Adrenal gland (tissue), 5 donors: Measurements from ENCODE around the gene ANTXRL.

Source experiments
- POLR2A ChIP-seq, 2 donors: fragments of 450-650 bp; IDR thresholded peaks; one replicate each; pipeline ENCODE4 v1.6.1; 2017; ENCODE audit warnings: antibody characterized with exemption in 2 of 2, mild to moderate bottlenecking in 2 of 2, moderate library complexity in 1 of 2
- TF ChIP-seq, protein P1 (sequence below), 6 experiments: fragments of 450-650 bp in 4 of 6; fragments of 200-600 bp in 2 of 6; sonication (generic) in 1 of 6; IDR thresholded peaks; 1 replicate in 5 of 6; 2 replicates in 1 of 6; pipeline versions ENCODE4 v1.5.1 to v1.8.0; 2016 to 2021; ENCODE audit warnings: antibody characterized with exemption in 6 of 6, mild to moderate bottlenecking in 2 of 6, moderate library complexity in 1 of 6
- donor health status: DM: no; HTN: no; CAD: no.

DNA sequence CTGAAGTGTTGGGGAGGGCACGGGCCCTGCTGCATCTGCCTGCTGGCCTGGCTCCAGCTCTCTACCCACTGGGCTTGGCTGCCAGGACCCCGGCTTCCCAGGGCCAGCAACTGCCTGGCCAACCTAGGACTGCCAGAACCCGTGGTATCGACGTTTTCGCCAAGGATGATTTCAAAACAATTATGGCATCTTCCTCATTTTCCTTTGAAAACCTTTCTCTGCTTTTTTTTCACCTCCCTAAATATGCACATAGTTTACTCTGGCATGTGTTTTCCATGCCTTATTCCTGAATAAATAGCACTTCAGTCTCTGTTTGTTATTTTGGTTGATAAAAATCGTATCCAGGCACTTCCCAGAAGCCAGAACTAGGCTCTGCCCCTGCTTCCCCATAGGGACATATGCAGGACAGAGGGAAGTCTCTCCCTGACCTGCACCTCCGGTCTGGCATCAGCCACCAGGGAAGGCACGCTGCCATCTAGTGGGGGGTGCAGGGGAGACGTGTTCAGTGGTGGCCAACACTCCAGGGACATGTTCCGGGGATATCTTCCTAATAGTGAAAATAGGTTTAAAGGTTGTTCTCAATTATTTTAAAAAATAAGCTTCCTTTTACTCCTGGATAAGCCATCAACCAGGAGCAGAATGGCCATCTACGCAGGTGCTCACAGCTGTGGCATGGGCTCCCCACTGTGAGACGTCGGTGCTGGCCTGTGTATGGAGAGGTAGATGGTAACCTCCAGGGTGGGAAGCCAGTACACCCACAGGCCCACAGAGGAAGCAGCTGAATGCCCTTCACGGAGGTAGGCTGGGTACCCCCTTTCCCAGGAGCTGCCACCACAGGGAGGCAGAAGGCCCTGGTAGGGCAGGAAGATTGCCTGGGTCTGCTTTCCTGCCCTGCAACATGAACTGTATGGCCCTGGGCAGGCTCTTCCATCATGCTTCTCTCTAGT is 30.7 kb upstream of the ANTXRL start:
- TF ChIP-seq POLR2A (IDR thresholded peaks at IDR 0.05), result no peak
- TF ChIP-seq, protein P1, sequence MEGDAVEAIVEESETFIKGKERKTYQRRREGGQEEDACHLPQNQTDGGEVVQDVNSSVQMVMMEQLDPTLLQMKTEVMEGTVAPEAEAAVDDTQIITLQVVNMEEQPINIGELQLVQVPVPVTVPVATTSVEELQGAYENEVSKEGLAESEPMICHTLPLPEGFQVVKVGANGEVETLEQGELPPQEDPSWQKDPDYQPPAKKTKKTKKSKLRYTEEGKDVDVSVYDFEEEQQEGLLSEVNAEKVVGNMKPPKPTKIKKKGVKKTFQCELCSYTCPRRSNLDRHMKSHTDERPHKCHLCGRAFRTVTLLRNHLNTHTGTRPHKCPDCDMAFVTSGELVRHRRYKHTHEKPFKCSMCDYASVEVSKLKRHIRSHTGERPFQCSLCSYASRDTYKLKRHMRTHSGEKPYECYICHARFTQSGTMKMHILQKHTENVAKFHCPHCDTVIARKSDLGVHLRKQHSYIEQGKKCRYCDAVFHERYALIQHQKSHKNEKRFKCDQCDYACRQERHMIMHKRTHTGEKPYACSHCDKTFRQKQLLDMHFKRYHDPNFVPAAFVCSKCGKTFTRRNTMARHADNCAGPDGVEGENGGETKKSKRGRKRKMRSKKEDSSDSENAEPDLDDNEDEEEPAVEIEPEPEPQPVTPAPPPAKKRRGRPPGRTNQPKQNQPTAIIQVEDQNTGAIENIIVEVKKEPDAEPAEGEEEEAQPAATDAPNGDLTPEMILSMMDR (IDR thresholded peaks at IDR 0.05), result peak in 5 of 6 experiments; percentile 31 to 48 (median 37)
